GM23248 (cell line): ENCODE measurements around the gene GSTO2. TPM values are rescaled to one million over a fixed set of nuclear protein-coding genes. Genes with fewer than 3 reads are reported as not detected.

Experiments
- DNase-seq: peaks from one replicate; pipeline ENCODE4 v3.0.0-alpha.2; 2015
- H2AFZ ChIP-seq: fragments of 200-600 bp; sonication (generic); 2 replicates; pipeline ENCODE4 v1.6.1; 2016; ENCODE audit warnings: antibody characterized with exemption
- H3F3A ChIP-seq: fragments of 200-600 bp; sonication (generic); 2 replicates; pipeline ENCODE4 v1.6.1; 2016; ENCODE audit warnings: mild to moderate bottlenecking, antibody characterized with exemption, mixed run types; ENCODE audit not compliant: insufficient read depth
- H3K27ac ChIP-seq: fragments of 200-600 bp; sonication (generic); 2 replicates; pipeline ENCODE4 v1.5.1; 2016; ENCODE audit warnings: mild to moderate bottlenecking
- H3K27me3 ChIP-seq: fragments of 200-600 bp; sonication (generic); replicated peaks from 2 replicates; pipeline ENCODE4 v1.6.1; 2016; ENCODE audit warnings: mild to moderate bottlenecking; ENCODE audit not compliant: insufficient read depth
- H3K36me3 ChIP-seq: fragments of 200-600 bp; sonication (generic); 2 replicates; pipeline ENCODE4 v1.6.1; 2016; ENCODE audit warnings: low read depth, mild to moderate bottlenecking
- H3K4me1 ChIP-seq: fragments of 200-600 bp; sonication (generic); 2 replicates; pipeline ENCODE4 v1.6.1; 2016; ENCODE audit warnings: mild to moderate bottlenecking; ENCODE audit not compliant: insufficient read depth
- H3K4me2 ChIP-seq: fragments of 200-600 bp; sonication (generic); one replicate; pipeline ENCODE4 v1.6.1; 2016; ENCODE audit warnings: mild to moderate bottlenecking; ENCODE audit not compliant: unreplicated experiment
- H3K4me3 ChIP-seq: fragments of 200-600 bp; sonication (generic); 2 replicates; pipeline ENCODE4 v1.5.1; 2016; ENCODE audit warnings: mild to moderate bottlenecking
- H3K79me2 ChIP-seq: fragments of 200-600 bp; sonication (generic); 2 replicates; pipeline ENCODE4 v1.6.1; 2016; ENCODE audit warnings: mild to moderate bottlenecking; ENCODE audit not compliant: insufficient read depth
- H3K9ac ChIP-seq: fragments of 200-600 bp; sonication (generic); 2 replicates; pipeline ENCODE4 v1.6.1; 2016; ENCODE audit warnings: mild to moderate bottlenecking
- H3K9me2 ChIP-seq: fragments of 200-600 bp; sonication (generic); 2 replicates; pipeline ENCODE4 v1.6.1; 2016; ENCODE audit warnings: mixed run types, mild to moderate bottlenecking, moderate library complexity; ENCODE audit not compliant: insufficient read depth
- H3K9me3 ChIP-seq: fragments of 200-600 bp; sonication (generic); one replicate; pipeline ENCODE4 v1.6.1; 2017; ENCODE audit warnings: low read depth
- H4K20me1 ChIP-seq: fragments of 200-600 bp; sonication (generic); 2 replicates; pipeline ENCODE4 v1.6.0; 2016; ENCODE audit not compliant: insufficient read depth
- EZH2 ChIP-seq: fragments of 200-600 bp; sonication (generic); IDR thresholded peaks from 2 replicates; pipeline ENCODE4 v1.6.1; 2018; ENCODE audit warnings: antibody characterized with exemption, mild to moderate bottlenecking; ENCODE audit not compliant: insufficient read depth, poor library complexity, severe bottlenecking
- EZH2phosphoT487 ChIP-seq: fragments of 200-600 bp; sonication (generic); IDR thresholded peaks from 2 replicates; pipeline ENCODE4 v1.6.1; 2018; ENCODE audit warnings: antibody characterized with exemption, moderate library complexity, mild to moderate bottlenecking, low read depth; ENCODE audit not compliant: insufficient read depth
- WGBS, 2 experiments: methylation state at CpG; one replicate each; pipeline ENCODE4 v1.1.6; 2015 to 2017; ENCODE audit warnings: low lambda C conversion rate in 2 of 2, low coverage in 1 of 2; ENCODE audit errors: missing lambda C conversion rate in 2 of 2; 5-methylcytosine and 5-hydroxymethylcytosine counted together
- in situ Hi-C: fragments of 300-500 bp; cut with MboI; formaldehyde crosslinking; loops from 2 replicates; pipeline ENCODE4 v1.15.0; 2020
- polyA plus RNA-seq: library from polyadenylated mRNA; unstranded; fragments of >200 nt; fragmentation: Nextera tagmentation; extraction: Ambion mirVana; gene quantifications from 2 replicates; pipeline ENCODE4 v1.2.1, GENCODE V29; 2016
- total RNA-seq: library from RNA; depleted of rRNA; stranded (reverse); fragments of >200 nt; shearing (Covaris generic); gene quantifications from 2 replicates; pipeline ENCODE4 v1.2.3, GENCODE V29; 2014

Gene GSTO2
- total and polyA plus RNA-seq, 2 experiments from 2014 or later: 1.1 to 2.2 TPM

DNA sequence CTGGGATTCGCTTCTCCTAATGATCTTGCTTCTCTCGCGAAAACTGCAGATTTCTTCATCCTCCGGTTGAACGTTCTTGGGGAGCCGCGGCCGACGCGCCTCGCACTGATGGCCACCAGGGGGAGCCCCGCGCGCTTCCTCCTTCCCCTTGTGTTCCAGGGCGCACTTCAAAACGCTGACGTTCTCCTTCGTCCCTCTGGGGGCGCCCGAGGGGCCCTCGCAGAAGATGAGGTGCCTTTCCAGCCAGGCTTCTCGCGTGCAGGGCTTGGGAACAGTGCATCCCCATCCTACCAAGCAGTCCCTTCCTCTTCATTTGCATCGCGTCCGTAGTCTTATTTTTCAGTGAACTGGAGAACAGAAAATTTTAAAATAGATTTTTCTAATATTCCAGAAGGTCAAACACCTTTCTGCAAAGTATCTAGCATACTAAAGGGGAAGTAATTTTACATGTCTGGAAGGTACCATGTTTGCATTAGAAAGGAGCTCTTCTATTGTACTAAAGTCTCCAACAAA is 22.5 kb downstream of the GSTO2 start:
- Histone ChIP-seq H3K9me3 (no peaks in the 10 kb centered on the region), H3K4me2 (peak overlapping the region; percentile 34), H2AFZ (peak overlapping the region; percentile 60), H3K9ac (peak overlapping the region; percentile 48; the same call in 1 of the 2 replicates), H3K4me1 (peaks cover 18% of the 10 kb centered on the region), H3K4me3 (no peak overlapping the region), H4K20me1 (no peaks in the 10 kb centered on the region), H3K79me2 (no peaks in the 10 kb centered on the region), H3K36me3 (no peaks in the 10 kb centered on the region), H3F3A (peaks cover 17% of the 10 kb centered on the region), H3K27me3 (no peaks in the 10 kb centered on the region), H3K27ac (no peak overlapping the region), H3K9me2 (no peaks in the 10 kb centered on the region)
- 2% methylated on average over 19 to 26 of the region's 26 CpGs for WGBS, 2 experiments
- in situ Hi-C loops: loop anchor here (10.0 kb wide), 1 partner anchor 53 kb away; no protein-coding TSS in a partner anchor
- DNase-seq: peak; percentile 95
- TF ChIP-seq EZH2 (no peak), EZH2phosphoT487 (no peak)

DNA sequence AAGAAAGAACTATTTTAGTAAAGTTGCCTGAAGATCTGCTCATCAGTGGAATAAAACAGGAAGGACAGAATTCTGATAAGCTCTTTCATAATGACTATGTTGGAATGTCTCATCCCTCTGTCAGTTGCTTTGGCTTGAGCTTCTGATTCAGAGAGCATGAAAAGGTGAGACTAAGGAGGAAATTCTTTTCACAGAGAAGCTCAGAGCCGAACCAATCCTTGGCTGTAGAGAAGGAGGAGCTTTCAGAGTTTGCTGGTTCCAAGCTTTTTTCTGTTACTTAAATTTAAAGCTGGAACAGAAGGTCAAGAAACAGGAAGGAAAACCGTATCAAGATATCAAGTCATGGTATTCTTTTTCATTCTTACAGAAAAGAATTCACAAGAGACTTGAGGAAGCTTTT is 24.0 kb downstream of the GSTO2 start:
- Histone ChIP-seq H3K27me3 (no peaks in the 10 kb centered on the region), H4K20me1 (no peaks in the 10 kb centered on the region), H3K36me3 (no peaks in the 10 kb centered on the region), H2AFZ (peak overlapping the region; percentile 33; the same call in 1 of the 2 replicates), H3K4me2 (peak overlapping the region; percentile 40), H3K79me2 (no peaks in the 10 kb centered on the region), H3K4me1 (peaks cover 18% of the 10 kb centered on the region), H3F3A (peaks cover 17% of the 10 kb centered on the region), H3K9me2 (no peaks in the 10 kb centered on the region), H3K9ac (peak overlapping the region; percentile 48), H3K27ac (peak overlapping the region; percentile 64), H3K9me3 (no peaks in the 10 kb centered on the region), H3K4me3 (no peak overlapping the region)
- in situ Hi-C loops: loop anchor here (10.0 kb wide), 1 partner anchor 52 kb away; no protein-coding TSS in a partner anchor
- WGBS, 2 experiments: 25 to 28% methylated on average over 2 of the region's 2 CpGs
- peak; percentile 76 for DNase-seq
- TF ChIP-seq EZH2 (no peak), EZH2phosphoT487 (no peak)

DNA sequence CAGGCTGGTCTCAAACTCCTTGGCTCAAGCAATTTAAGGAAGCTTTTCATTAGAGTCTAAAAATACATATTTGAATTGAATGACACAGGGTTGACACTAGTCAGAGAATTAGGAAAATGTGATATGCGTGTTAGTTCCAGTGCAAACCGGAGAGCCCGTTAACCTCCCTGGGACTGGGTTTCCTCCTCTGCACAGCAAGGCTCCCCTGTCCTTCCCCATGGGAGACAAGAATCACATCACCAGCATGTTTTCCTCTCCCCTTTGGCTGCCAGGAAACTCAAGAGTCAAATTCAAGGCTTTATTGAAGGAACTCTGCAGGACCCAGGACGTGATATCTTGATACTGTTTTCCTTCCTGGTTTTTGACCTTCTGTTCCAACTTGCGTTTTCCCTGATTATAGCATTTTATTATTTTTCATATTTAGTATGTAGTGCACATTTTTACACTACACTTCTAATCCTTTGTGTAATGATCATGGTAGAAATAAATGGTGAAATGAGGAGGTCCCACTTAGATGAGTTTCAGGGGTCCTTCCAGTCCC is 24.9 kb downstream of the GSTO2 start:
- DNase-seq: no peak
- Histone ChIP-seq H3K9me3 (no peaks in the 10 kb centered on the region), H3K27me3 (no peaks in the 10 kb centered on the region), H3K4me2 (no peak overlapping the region), H4K20me1 (no peaks in the 10 kb centered on the region), H3K79me2 (no peaks in the 10 kb centered on the region), H2AFZ (no peak overlapping the region), H3K36me3 (no peaks in the 10 kb centered on the region), H3K4me1 (peaks cover 20% of the 10 kb centered on the region), H3K9ac (no peak overlapping the region), H3K4me3 (no peak overlapping the region), H3F3A (peaks cover 17% of the 10 kb centered on the region), H3K9me2 (no peaks in the 10 kb centered on the region), H3K27ac (no peak overlapping the region)
- TF ChIP-seq EZH2phosphoT487 (no peak), EZH2 (no peak)
- 97 to 98% methylated on average over 5 of the region's 5 CpGs for WGBS, 2 experiments
- in situ Hi-C loops: loop anchor here (10.0 kb wide), 1 partner anchor 51 kb away; no protein-coding TSS in a partner anchor

DNA sequence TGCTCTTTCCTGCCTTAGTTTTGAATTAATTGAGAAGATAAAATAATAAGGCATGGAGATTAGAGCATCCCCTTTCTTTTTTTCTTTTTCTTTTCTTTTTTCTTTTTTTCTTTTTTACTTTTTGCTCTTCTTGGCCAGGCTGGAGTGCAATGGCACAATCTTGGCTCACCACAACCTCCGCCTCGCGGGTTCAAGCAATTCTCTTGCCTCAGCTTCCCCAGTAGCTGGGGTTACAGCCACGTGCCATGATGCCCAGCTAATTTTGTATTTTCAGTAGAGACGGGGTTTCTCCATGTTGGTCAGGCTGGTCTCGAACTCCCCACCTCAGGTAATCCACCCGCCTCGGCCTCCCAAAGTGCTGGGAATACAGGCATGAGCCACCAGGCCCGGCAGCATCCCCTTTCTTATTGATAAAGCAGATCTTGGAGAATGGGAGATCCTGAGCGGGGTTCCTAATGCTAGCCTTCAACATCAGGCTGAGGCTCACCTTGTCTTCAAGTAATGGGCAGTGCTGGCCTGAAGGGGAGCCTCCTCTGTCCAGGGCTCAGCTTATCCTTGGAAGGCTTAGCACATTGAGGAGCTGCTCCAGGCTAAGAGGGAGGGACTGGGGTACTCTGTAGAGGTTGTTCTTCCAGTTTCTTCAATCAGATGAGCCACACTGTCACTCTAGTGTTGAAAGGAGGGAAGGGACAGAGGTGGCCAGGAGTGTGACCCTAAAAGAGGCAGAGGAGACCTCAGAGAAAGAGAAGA is 27.9 kb downstream of the GSTO2 start:
- Histone ChIP-seq H3F3A (peaks cover 41% of the 10 kb centered on the region), H3K4me1 (peaks cover 41% of the 10 kb centered on the region), H3K27me3 (no peaks in the 10 kb centered on the region), H3K9me2 (no peaks in the 10 kb centered on the region), H3K4me2 (no peak overlapping the region), H3K9me3 (no peaks in the 10 kb centered on the region), H3K9ac (no peak overlapping the region), H3K79me2 (no peaks in the 10 kb centered on the region), H3K27ac (no peak overlapping the region), H2AFZ (no peak overlapping the region), H3K4me3 (no peak overlapping the region), H3K36me3 (no peaks in the 10 kb centered on the region), H4K20me1 (no peaks in the 10 kb centered on the region)
- no peak for DNase-seq
- in situ Hi-C loops: loop anchor here (10.0 kb wide), 1 partner anchor 48 kb away; no protein-coding TSS in a partner anchor
- TF ChIP-seq EZH2: no peak
- TF ChIP-seq EZH2phosphoT487: no peak
- WGBS, 2 experiments: 95% methylated on average over 10 of the region's 10 CpGs
